ENCODE data around the gene CNTN6. TPM values are rescaled to one million over a fixed set of nuclear protein-coding genes. Genes with fewer than 3 reads are reported as not detected.

Gene CNTN6
- total RNA-seq, 1 experiment from 2014 or later = 1.9 TPM

GRCh38 chr3:1275495-1275894 lies 182.7 kb downstream of the CNTN6 start:
- DNase-seq (ENCODE audit: low spot score) = peak; percentile 39

- no peak for DNase-seq (ENCODE audit: low spot score)
Observed at GRCh38 chr3:1287815-1288214, 195.0 kb downstream of the CNTN6 start.

GRCh38 chr3:1288805-1289494 lies 196.1 kb downstream of the CNTN6 start:
- no peak for DNase-seq (ENCODE audit: low spot score)

GRCh38 chr3:1292571-1293071 lies 199.8 kb downstream of the CNTN6 start:
- DNase-seq (ENCODE audit: low spot score) = no peak

GRCh38 chr3:1294586-1294985 lies 201.8 kb downstream of the CNTN6 start:
- DNase-seq (ENCODE audit: low spot score) = no peak

- no peak for DNase-seq (ENCODE audit: low spot score)
Observed at GRCh38 chr3:1318296-1319005, 225.6 kb downstream of the CNTN6 start.

GRCh38 chr3:1326546-1326945 lies 233.7 kb downstream of the CNTN6 start:
- no peak for DNase-seq (ENCODE audit: low spot score)

GRCh38 chr3:1330107-1330506 lies 237.3 kb downstream of the CNTN6 start:
- no peak for DNase-seq (ENCODE audit: low spot score)

- DNase-seq (ENCODE audit: low spot score) = no peak
Observed at GRCh38 chr3:1346386-1346785, 253.6 kb downstream of the CNTN6 start.

- no peak for DNase-seq (ENCODE audit: low spot score)
Observed at GRCh38 chr3:1348547-1348946, 255.7 kb downstream of the CNTN6 start.

GRCh38 chr3:1350885-1351284 lies 258.1 kb downstream of the CNTN6 start:
- DNase-seq (ENCODE audit: low spot score) = no peak

- no peak for DNase-seq (ENCODE audit: low spot score)
Observed at GRCh38 chr3:1355691-1356090, 262.9 kb downstream of the CNTN6 start.

- no peak for DNase-seq (ENCODE audit: low spot score)
Observed at GRCh38 chr3:1356101-1356500, 263.3 kb downstream of the CNTN6 start.

- DNase-seq (ENCODE audit: low spot score) = no peak
Observed at GRCh38 chr3:1365528-1365927, 272.7 kb downstream of the CNTN6 start.

- DNase-seq (ENCODE audit: low spot score) = no peak
Observed at GRCh38 chr3:1374471-1374870, 281.6 kb downstream of the CNTN6 start.

- DNase-seq (ENCODE audit: low spot score) = no peak
Observed at GRCh38 chr3:1375145-1375544, 282.3 kb downstream of the CNTN6 start.

GRCh38 chr3:1380926-1381646 lies 288.3 kb downstream of the CNTN6 start:
- DNase-seq (ENCODE audit: low spot score) = no peak

GRCh38 chr3:1381647-1382036 lies 288.8 kb downstream of the CNTN6 start:
- DNase-seq (ENCODE audit: low spot score) = no peak

- peak; percentile 17 for DNase-seq (ENCODE audit: low spot score)
Observed at GRCh38 chr3:1387396-1387905, 294.6 kb downstream of the CNTN6 start.

GRCh38 chr3:1394188-1394587 lies 301.4 kb downstream of the CNTN6 start:
- DNase-seq (ENCODE audit: low spot score) = no peak

GRCh38 chr3:1400571-1400970 lies 307.7 kb downstream of the CNTN6 start:
- DNase-seq (ENCODE audit: low spot score) = no peak

GRCh38 chr3:1404270-1404962 lies 311.6 kb downstream of the CNTN6 start:
- peak; percentile 5 for DNase-seq (ENCODE audit: low spot score)
